H1 (cell line): ENCODE measurements around the gene TBX18. TPM values are rescaled to one million over a fixed set of nuclear protein-coding genes. Genes with fewer than 3 reads are reported as not detected.

Experiments
- BCL11A ChIP-seq, 2 experiments: IDR thresholded peaks; one replicate each; pipeline ENCODE4 v1.6.1; 2011; ENCODE audit warnings: low read depth in 2 of 2, low read length in 2 of 2, mild to moderate bottlenecking in 2 of 2
- CBX8 ChIP-seq: fragments of 300-800, 300-1000 bp; sonication (generic); IDR thresholded peaks from 2 replicates; pipeline ENCODE4 v1.7.1; 2016; ENCODE audit warnings: low read depth, low read length, borderline replicate concordance
- EZH2 ChIP-seq: fragments of 200-600 bp; sonication (generic); IDR thresholded peaks from 2 replicates; pipeline ENCODE4 v1.7.1; 2012; ENCODE audit warnings: low read depth, mild to moderate bottlenecking, moderate library complexity, low read length, inconsistent platforms; ENCODE audit not compliant: severe bottlenecking
- JUN ChIP-seq: IDR thresholded peaks from 2 replicates; pipeline ENCODE4 v1.6.1; 2011; ENCODE audit warnings: low read depth, mild to moderate bottlenecking, improper control_type of control experiment, low read length
- KDM5A ChIP-seq: fragments of 200-600 bp; IDR thresholded peaks from 2 replicates; pipeline ENCODE4 v1.7.1; 2012; ENCODE audit warnings: mild to moderate bottlenecking, low read length, inconsistent platforms, mixed read lengths
- NANOG ChIP-seq: IDR thresholded peaks from 2 replicates; pipeline ENCODE4 v1.6.1; 2011; ENCODE audit warnings: low read length, low read depth, mild to moderate bottlenecking, inconsistent platforms; ENCODE audit not compliant: insufficient read depth, poor library complexity, severe bottlenecking
- SIX5 ChIP-seq: IDR thresholded peaks from 2 replicates; pipeline ENCODE4 v1.6.1; 2011; ENCODE audit warnings: mild to moderate bottlenecking, low read depth, low read length
- SUZ12 ChIP-seq: fragments of 200-600 bp; sonication (generic); IDR thresholded peaks from 2 replicates; pipeline ENCODE4 v1.6.1; 2012; ENCODE audit warnings: mild to moderate bottlenecking, inconsistent platforms, low read length, moderate library complexity, mixed read lengths
- polyA plus RNA-seq, 7 experiments: library from polyadenylated mRNA; depleted of rRNA in 3 of 7; stranded (reverse) in 5 of 7; unstranded in 2 of 7; fragments of >200 nt in 5 of 7; fragments of 200-250 nt in 2 of 7; gene quantifications; 1 replicate in 5 of 7; 2 replicates in 1 of 7; 4 replicates in 1 of 7; pipeline versions ENCODE4 v1.2.1 to v1.2.3, GENCODE V29; 2011 to 2013; ENCODE audit warnings: missing spikeins in 2 of 7, mixed read lengths in 2 of 7
- total RNA-seq: library from RNA; stranded (reverse); fragmentation: NEBNext Ultra II Directional; extraction: Animal tissue kit (Norgen Biotek cat#: 25700); gene quantifications from 2 replicates; pipeline ENCODE4 v1.2.1, GENCODE V29; 2021

The TBX18 gene
- total and polyA plus RNA-seq, 2 of the 8 experiments (the other 6 are each of a cell fraction or from before 2014, with no cell fraction given): 0.02 TPM; not detected in 1

DNA sequence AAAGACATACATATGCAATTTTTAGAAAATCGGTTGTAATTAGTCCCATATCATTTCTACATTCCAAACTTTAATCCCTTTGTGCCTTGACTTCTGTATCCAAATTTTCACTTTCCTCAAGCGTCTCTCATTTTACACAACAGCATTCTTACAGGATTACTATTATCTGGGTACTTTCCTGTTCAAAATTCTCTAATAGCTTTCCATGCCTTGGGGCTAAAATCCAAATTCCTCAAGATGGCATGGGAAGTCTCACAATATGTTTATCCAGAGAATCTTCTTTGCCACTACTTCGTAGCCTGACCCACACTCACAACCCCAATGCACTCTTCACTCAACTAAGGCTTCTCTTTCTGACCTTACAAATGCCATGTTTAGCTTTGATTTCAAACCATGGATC is 125.0 kb downstream of the TBX18 start (continued):
- TF ChIP-seq NANOG (no peak), BCL11A (IDR thresholded peaks at IDR 0.05; ENCODE audit: low read depth in 2 of 2, low read length in 2 of 2) (no peak), JUN (no peak), SUZ12 (no peak), SIX5 (no peak), CBX8 (no peak), EZH2 (no peak), KDM5A (no peak)
